Measurements from ENCODE around the gene HOXC9. TPM values are rescaled to one million over a fixed set of nuclear protein-coding genes. Genes with fewer than 3 reads are reported as not detected.
A peak's percentile ranks its signal among the peaks of the same experiment; 100 is the strongest.

Gene HOXC9
- total RNA-seq, 1 experiment from 2014 or later: not detected

DNA sequence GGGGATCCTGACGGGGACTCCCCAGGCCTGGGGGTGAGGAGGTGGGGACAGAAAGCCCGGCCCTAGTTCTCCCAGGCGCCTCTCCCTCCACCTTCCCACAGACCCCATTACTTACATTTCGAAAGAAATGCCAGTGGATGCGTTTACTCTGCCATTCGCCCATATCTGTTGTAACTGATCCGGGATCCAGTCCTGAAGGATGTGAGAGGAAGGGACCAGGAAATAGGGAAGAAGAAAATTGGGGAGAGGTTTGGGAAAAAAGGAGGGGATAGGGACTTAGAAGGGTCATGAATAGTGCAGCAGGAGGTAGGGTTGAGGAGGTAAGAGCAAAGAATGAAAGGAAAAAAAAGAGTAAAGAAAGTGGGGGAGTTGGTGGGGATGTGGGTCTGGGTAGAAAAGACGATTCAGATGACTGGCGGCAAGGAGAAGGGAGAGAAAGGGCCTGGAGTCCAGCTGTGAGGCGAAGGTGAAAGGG is 44.1 kb upstream of the HOXC9 start:
- peak overlapping the region; percentile 33; the same call in 1 of the 2 replicates for H3K4me3 Mint-ChIP-seq
- H3K36me3 Mint-ChIP-seq: no peaks in the 10 kb centered on the region
- no peak overlapping the region for H3K27ac Mint-ChIP-seq
- ATAC-seq: no peak
- peaks cover 25% of the 10 kb centered on the region for H3K4me1 Mint-ChIP-seq
- ChIA-PET POLR2A (no interaction called here), CTCF (interaction anchor here (0.9 to 1.5 kb wide), 4 partner anchors 10 to 254 kb away, joined by 3 to 4 read pairs (median 3); partner anchors contain the start of gene HOXC10)
- peaks cover 100% of the 10 kb centered on the region for H3K27me3 Mint-ChIP-seq (ENCODE audit: low read depth)
- DNase-seq (ENCODE audit: low spot score): no peak
- TF ChIP-seq, protein P1, sequence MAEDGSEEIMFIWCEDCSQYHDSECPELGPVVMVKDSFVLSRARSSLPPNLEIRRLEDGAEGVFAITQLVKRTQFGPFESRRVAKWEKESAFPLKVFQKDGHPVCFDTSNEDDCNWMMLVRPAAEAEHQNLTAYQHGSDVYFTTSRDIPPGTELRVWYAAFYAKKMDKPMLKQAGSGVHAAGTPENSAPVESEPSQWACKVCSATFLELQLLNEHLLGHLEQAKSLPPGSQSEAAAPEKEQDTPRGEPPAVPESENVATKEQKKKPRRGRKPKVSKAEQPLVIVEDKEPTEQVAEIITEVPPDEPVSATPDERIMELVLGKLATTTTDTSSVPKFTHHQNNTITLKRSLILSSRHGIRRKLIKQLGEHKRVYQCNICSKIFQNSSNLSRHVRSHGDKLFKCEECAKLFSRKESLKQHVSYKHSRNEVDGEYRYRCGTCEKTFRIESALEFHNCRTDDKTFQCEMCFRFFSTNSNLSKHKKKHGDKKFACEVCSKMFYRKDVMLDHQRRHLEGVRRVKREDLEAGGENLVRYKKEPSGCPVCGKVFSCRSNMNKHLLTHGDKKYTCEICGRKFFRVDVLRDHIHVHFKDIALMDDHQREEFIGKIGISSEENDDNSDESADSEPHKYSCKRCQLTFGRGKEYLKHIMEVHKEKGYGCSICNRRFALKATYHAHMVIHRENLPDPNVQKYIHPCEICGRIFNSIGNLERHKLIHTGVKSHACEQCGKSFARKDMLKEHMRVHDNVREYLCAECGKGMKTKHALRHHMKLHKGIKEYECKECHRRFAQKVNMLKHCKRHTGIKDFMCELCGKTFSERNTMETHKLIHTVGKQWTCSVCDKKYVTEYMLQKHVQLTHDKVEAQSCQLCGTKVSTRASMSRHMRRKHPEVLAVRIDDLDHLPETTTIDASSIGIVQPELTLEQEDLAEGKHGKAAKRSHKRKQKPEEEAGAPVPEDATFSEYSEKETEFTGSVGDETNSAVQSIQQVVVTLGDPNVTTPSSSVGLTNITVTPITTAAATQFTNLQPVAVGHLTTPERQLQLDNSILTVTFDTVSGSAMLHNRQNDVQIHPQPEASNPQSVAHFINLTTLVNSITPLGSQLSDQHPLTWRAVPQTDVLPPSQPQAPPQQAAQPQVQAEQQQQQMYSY (CRISPR knock-in tag; IDR thresholded peaks at IDR 0.05): no peak
- no peak for TF ChIP-seq ELF4 (CRISPR knock-in tag; IDR thresholded peaks at IDR 0.05; ENCODE audit: low read depth)
- TF ChIP-seq GTF2I (CRISPR knock-in tag; conservative IDR thresholded peaks at IDR 0.05): no peak
- no peak for TF ChIP-seq ZNF396 (CRISPR knock-in tag; IDR thresholded peaks at IDR 0.05; ENCODE audit: borderline replicate concordance)
- TF ChIP-seq NFE2L1 (CRISPR knock-in tag; IDR thresholded peaks at IDR 0.05): no peak
- no peak for TF ChIP-seq MLX (CRISPR knock-in tag; IDR thresholded peaks at IDR 0.05)
- TF ChIP-seq AR (CRISPR knock-in tag; IDR thresholded peaks at IDR 0.05): no peak
- TF ChIP-seq ZNF317 (CRISPR knock-in tag; IDR thresholded peaks at IDR 0.05; ENCODE audit: borderline replicate concordance, low read depth): no peak
- TF ChIP-seq EMX1 (CRISPR knock-in tag; IDR thresholded peaks at IDR 0.05): no peak
- TF ChIP-seq, protein P2, sequence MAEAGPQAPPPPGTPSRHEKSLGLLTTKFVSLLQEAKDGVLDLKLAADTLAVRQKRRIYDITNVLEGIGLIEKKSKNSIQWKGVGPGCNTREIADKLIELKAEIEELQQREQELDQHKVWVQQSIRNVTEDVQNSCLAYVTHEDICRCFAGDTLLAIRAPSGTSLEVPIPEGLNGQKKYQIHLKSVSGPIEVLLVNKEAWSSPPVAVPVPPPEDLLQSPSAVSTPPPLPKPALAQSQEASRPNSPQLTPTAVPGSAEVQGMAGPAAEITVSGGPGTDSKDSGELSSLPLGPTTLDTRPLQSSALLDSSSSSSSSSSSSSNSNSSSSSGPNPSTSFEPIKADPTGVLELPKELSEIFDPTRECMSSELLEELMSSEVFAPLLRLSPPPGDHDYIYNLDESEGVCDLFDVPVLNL (CRISPR knock-in tag; IDR thresholded peaks at IDR 0.05; ENCODE audit: borderline replicate concordance, low read depth): no peak
- no peak for TF ChIP-seq TCF7 (CRISPR knock-in tag; IDR thresholded peaks at IDR 0.05; ENCODE audit: low read depth)
- no peak for TF ChIP-seq ATF1 (CRISPR knock-in tag; IDR thresholded peaks at IDR 0.05)
- H3K9me3 Mint-ChIP-seq: no peaks in the 10 kb centered on the region

- CTCF ChIA-PET: interaction anchor here (0.9 to 1.1 kb wide), 2 partner anchors 10 to 13 kb away, joined by 3 read pairs; no protein-coding TSS in a partner anchor
- Mint-ChIP-seq H3K4me3 (peak overlapping the region; percentile 33; the same call in 1 of the 2 replicates), H3K9me3 (no peaks in the 10 kb centered on the region), H3K36me3 (no peaks in the 10 kb centered on the region), H3K4me1 (peaks cover 21% of the 10 kb centered on the region), H3K27ac (no peak overlapping the region), H3K27me3 (ENCODE audit: low read depth) (peaks cover 100% of the 10 kb centered on the region)
- ATAC-seq (0 out of 2 replicates have a peak, but pooled peaks have one; percentile 5), DNase-seq (ENCODE audit: low spot score) (no peak)
- POLR2A ChIA-PET: no interaction called here
- TF ChIP-seq GTF2I (CRISPR knock-in tag; conservative IDR thresholded peaks at IDR 0.05): no peak
- TF ChIP-seq, protein P3, sequence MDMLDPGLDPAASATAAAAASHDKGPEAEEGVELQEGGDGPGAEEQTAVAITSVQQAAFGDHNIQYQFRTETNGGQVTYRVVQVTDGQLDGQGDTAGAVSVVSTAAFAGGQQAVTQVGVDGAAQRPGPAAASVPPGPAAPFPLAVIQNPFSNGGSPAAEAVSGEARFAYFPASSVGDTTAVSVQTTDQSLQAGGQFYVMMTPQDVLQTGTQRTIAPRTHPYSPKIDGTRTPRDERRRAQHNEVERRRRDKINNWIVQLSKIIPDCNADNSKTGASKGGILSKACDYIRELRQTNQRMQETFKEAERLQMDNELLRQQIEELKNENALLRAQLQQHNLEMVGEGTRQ (CRISPR knock-in tag; IDR thresholded peaks at IDR 0.05): no peak
- no peak for TF ChIP-seq AR (CRISPR knock-in tag; IDR thresholded peaks at IDR 0.05)
- TF ChIP-seq FOXP1 (CRISPR knock-in tag; IDR thresholded peaks at IDR 0.05; ENCODE audit: borderline replicate concordance): no peak
- TF ChIP-seq, protein P1 (CRISPR knock-in tag; IDR thresholded peaks at IDR 0.05): no peak
- no peak for TF ChIP-seq TEAD1 (CRISPR knock-in tag; IDR thresholded peaks at IDR 0.05)
- TF ChIP-seq ATF1 (CRISPR knock-in tag; IDR thresholded peaks at IDR 0.05): no peak
Observed at GRCh38 chr12:53956251-53956887, 43.6 kb upstream of the HOXC9 start.

Measured in WTC11 (cell line).